Panc1 (cell line): ENCODE data around the gene TAPBP.

Source experiments
- CTCF ChIP-seq: fragments of 450-650 bp; IDR thresholded peaks from 2 replicates; pipeline ENCODE4 v1.5.1; 2017; ENCODE audit warnings: mild to moderate bottlenecking
- SIN3A ChIP-seq: IDR thresholded peaks from 2 replicates; pipeline ENCODE4 v1.6.1; 2012; ENCODE audit warnings: low read depth, mild to moderate bottlenecking, low read length, moderate library complexity, borderline replicate concordance; ENCODE audit not compliant: insufficient read depth

GRCh38 chr6:33314943-33315792 is 1.3 kb upstream of the TAPBP start:
- no peak for TF ChIP-seq SIN3A
- no peak for TF ChIP-seq CTCF
